ENCODE data around the gene SLC16A8. TPM values are rescaled to one million over a fixed set of nuclear protein-coding genes. Genes with fewer than 3 reads are reported as not detected.

The SLC16A8 gene
- total RNA-seq, 1 experiment from 2014 or later, result not detected

DNA sequence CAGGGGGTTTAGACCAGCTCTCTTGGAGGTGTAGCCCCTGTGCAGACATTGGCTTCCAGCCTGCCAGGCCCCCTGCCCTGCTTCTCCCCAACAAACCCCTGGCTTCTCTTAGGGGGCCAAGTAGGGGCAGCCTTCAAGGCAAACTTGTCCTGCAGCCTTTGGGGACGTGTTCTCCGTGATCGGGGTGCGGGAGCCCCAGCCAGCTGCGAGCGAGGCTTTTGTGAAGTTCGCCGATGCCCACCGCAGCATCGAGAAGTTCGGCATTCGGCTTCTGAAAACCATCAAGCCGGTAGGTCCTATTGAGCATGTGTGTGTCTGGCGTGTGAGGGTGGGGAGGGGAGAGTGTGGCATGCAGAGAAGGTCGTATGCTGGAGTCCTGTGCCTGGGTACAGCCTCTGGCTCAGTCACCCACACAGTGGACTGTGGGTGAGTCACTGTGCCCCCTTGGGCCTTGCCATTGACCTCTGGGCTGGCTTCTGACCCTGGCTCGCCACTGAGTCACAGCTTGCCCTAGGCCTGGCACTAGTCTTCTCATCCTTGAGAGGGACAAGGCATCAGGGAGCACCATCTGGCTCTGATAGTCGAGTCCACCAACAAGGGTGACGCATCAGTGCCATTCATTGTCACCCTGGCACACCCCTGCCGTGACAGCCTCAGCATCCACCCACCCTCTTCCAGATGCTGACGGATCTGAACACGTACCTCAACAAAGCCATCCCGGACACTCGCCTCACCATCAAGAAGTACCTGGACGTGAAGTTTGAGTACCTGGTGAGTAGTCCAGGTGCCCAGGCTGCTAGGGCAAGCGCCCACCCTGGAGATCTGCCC, 11.4 kb downstream of the SLC16A8 start:
- H3K9me3 Mint-ChIP-seq (ENCODE audit: low read depth, unreplicated experiment), result no peaks in the 10 kb centered on the region
- no peak overlapping the region for H3K4me3 Mint-ChIP-seq (ENCODE audit: low read depth, unreplicated experiment)
- no peak overlapping the region for H3K27ac Mint-ChIP-seq (ENCODE audit: unreplicated experiment)
- CTCF ChIA-PET, result no interaction called here
- H3K4me1 Mint-ChIP-seq (ENCODE audit: low read depth, unreplicated experiment), result no peaks in the 10 kb centered on the region
- H3K36me3 Mint-ChIP-seq (ENCODE audit: insufficient read depth, unreplicated experiment), result peaks cover 39% of the 10 kb centered on the region
- intact Hi-C loops (cut with micrococcal nuclease; ENCODE audit: unreplicated experiment), result no loop called here
- TF ChIP-seq, protein P1, sequence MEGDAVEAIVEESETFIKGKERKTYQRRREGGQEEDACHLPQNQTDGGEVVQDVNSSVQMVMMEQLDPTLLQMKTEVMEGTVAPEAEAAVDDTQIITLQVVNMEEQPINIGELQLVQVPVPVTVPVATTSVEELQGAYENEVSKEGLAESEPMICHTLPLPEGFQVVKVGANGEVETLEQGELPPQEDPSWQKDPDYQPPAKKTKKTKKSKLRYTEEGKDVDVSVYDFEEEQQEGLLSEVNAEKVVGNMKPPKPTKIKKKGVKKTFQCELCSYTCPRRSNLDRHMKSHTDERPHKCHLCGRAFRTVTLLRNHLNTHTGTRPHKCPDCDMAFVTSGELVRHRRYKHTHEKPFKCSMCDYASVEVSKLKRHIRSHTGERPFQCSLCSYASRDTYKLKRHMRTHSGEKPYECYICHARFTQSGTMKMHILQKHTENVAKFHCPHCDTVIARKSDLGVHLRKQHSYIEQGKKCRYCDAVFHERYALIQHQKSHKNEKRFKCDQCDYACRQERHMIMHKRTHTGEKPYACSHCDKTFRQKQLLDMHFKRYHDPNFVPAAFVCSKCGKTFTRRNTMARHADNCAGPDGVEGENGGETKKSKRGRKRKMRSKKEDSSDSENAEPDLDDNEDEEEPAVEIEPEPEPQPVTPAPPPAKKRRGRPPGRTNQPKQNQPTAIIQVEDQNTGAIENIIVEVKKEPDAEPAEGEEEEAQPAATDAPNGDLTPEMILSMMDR (IDR thresholded peaks at IDR 0.05; ENCODE audit: unreplicated experiment), result no peak
- no TSS peak for BruUV-seq (replicated peaks)
- no peak for DNase-seq
- H3K27me3 Mint-ChIP-seq (ENCODE audit: unreplicated experiment), result no peaks in the 10 kb centered on the region

DNA sequence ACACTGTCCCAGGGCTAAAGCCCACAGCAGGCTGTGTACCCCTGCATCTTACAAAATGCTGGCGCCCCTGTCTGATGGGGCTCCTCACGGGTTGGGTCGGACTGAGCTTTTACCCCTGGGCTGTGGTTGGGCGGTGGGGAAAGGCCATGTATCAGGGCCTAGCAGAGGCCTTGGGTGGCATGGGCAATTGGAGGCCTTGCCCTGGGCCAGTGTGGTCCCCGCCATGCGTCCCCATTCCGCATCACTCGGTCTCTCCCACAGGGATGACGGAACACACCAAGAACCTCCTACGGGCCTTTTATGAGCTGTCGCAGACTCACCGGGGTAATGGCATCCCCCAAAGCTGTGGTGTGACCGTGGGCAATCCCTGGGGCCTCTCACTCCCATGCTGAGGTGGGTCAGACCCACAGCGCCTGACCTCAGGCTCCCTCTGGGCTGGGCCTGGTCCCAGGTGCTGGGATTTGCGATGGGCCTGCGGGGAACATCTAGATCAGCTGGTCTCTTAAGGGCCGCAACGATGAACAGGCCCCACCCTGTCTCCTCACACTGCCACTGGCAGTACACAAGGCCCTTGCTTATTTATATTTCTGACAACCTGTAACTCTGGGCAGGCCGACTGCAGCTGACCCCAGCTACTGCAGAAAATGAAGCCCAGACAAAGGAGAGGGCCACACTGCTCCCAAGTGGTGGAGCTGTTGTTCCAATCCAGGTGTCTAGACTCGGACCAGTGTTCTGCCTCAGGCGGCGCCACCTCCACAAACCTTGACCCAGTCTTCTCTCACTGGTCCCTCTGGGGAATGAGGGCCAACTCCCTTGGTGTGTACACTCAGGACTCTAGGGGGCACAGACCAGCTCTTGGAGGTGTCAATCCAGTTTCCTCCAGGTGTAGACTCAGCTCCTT, 12.3 kb downstream of the SLC16A8 start:
- Mint-ChIP-seq H3K27ac (ENCODE audit: unreplicated experiment) (no peak overlapping the region), H3K4me1 (ENCODE audit: low read depth, unreplicated experiment) (no peaks in the 10 kb centered on the region), H3K36me3 (ENCODE audit: insufficient read depth, unreplicated experiment) (peaks cover 48% of the 10 kb centered on the region), H3K4me3 (ENCODE audit: low read depth, unreplicated experiment) (no peak overlapping the region), H3K27me3 (ENCODE audit: unreplicated experiment) (no peaks in the 10 kb centered on the region), H3K9me3 (ENCODE audit: low read depth, unreplicated experiment) (no peaks in the 10 kb centered on the region)
- CTCF ChIA-PET, result no interaction called here
- intact Hi-C loops (cut with micrococcal nuclease; ENCODE audit: unreplicated experiment), result no loop called here
- no peak for DNase-seq
- TF ChIP-seq, protein P1 (IDR thresholded peaks at IDR 0.05; ENCODE audit: unreplicated experiment), result no peak
- no TSS peak for BruUV-seq (replicated peaks)

DNA sequence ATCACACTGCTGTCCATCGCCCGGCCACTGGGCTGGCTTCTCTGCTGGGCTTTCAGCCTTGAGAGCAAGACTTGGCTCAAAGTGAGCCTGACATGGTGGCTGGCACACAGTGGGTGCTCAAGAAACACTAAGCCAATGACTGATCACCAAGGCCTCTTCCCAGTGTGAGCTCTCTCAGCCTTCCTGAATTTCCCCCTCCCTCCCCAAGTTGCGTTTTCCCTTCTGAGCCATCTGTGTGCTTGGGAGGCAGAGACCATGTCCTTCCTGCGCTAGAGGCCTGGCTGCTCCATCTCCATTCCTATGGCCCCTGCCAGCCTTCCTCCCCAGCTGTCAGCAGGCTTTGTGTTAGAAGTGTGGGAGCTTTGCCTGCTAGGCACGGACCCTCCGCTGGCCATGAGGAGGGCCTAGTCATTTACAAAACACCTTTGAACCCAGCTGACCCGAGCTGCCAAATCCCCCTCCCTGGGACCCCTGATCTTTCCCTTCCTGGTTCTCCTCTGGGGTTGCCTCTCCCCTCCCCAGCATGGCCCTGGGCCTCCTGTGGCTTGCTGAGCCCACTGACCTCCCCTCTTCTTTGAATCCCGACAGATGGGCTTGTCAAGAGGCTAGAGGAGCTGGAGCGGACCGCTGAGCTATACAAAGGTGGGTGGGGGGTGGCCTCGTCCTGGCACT, 13.6 kb downstream of the SLC16A8 start:
- no peak overlapping the region for H3K27ac Mint-ChIP-seq (ENCODE audit: unreplicated experiment)
- H3K4me1 Mint-ChIP-seq (ENCODE audit: low read depth, unreplicated experiment), result no peaks in the 10 kb centered on the region
- BruUV-seq (replicated peaks), result no TSS peak
- no peaks in the 10 kb centered on the region for H3K27me3 Mint-ChIP-seq (ENCODE audit: unreplicated experiment)
- intact Hi-C loops (cut with micrococcal nuclease; ENCODE audit: unreplicated experiment), result no loop called here
- H3K4me3 Mint-ChIP-seq (ENCODE audit: low read depth, unreplicated experiment), result no peak overlapping the region
- CTCF ChIA-PET, result interaction anchor here (1.5 kb wide), 1 partner anchor 18 kb away, joined by 3 read pairs; no protein-coding TSS in a partner anchor
- no peaks in the 10 kb centered on the region for H3K9me3 Mint-ChIP-seq (ENCODE audit: low read depth, unreplicated experiment)
- no peak for DNase-seq
- TF ChIP-seq, protein P1 (IDR thresholded peaks at IDR 0.05; ENCODE audit: unreplicated experiment), result no peak
- peaks cover 47% of the 10 kb centered on the region for H3K36me3 Mint-ChIP-seq (ENCODE audit: insufficient read depth, unreplicated experiment)

Data from Calu3 (cell line).